GM21528 (cell line): ENCODE measurements around the gene SLC28A1.
"Not testable (repeated sequence)": the region's sequence is repeated elsewhere in the genome, so short reads cannot be mapped to it uniquely, and the experiment has no call there.

Experiments
- ATAC-seq: cut with Tn5 transposase; IDR thresholded peaks from one replicate; pipeline ENCODE4 v1.9.1; 2021; ENCODE audit warnings: mild to moderate bottlenecking, moderate library complexity; ENCODE audit not compliant: unreplicated experiment, low FRiP score

SLC28A1 gene

GRCh38 chr15:84907731-84908130, 23.3 kb downstream of the SLC28A1 start:
- ATAC-seq, result no peak

- ATAC-seq, result no peak
These were observed 24.1 kb downstream of the SLC28A1 start for GRCh38 chr15:84908564-84908963.

GRCh38 chr15:84909029-84909428, 24.6 kb downstream of the SLC28A1 start:
- ATAC-seq, result no peak

- no peak for ATAC-seq
These were observed 25.3 kb downstream of the SLC28A1 start for GRCh38 chr15:84909782-84910181.

GRCh38 chr15:84910928-84911623, 26.6 kb downstream of the SLC28A1 start:
- ATAC-seq, result no peak

GRCh38 chr15:84911879-84912660, 27.6 kb downstream of the SLC28A1 start:
- no peak for ATAC-seq

GRCh38 chr15:84913360-84913723, 28.9 kb downstream of the SLC28A1 start:
- no peak for ATAC-seq

GRCh38 chr15:84914351-84914750, 29.9 kb downstream of the SLC28A1 start:
- ATAC-seq, result no peak

- no peak for ATAC-seq
These were observed 30.6 kb downstream of the SLC28A1 start for GRCh38 chr15:84914909-84915605.

GRCh38 chr15:84915606-84915958, 31.1 kb downstream of the SLC28A1 start:
- no peak for ATAC-seq

GRCh38 chr15:84917452-84917851, 33.0 kb downstream of the SLC28A1 start:
- ATAC-seq, result no peak

- ATAC-seq, result no peak
These were observed 34.7 kb downstream of the SLC28A1 start for GRCh38 chr15:84919106-84919667.

GRCh38 chr15:84921121-84921520, 36.7 kb downstream of the SLC28A1 start:
- no peak for ATAC-seq

GRCh38 chr15:84922530-84922929, 38.1 kb downstream of the SLC28A1 start:
- no peak for ATAC-seq

GRCh38 chr15:84924077-84924731, 39.7 kb downstream of the SLC28A1 start:
- ATAC-seq, result no peak

GRCh38 chr15:84924821-84925569, 40.5 kb downstream of the SLC28A1 start:
- not testable (repeated sequence) for ATAC-seq

GRCh38 chr15:84925906-84926305, 41.4 kb downstream of the SLC28A1 start:
- ATAC-seq, result no peak

GRCh38 chr15:84926491-84927230, 42.2 kb downstream of the SLC28A1 start:
- ATAC-seq, result no peak

- no peak for ATAC-seq
These were observed 44.3 kb downstream of the SLC28A1 start for GRCh38 chr15:84928843-84929168.
